Subcutaneous abdominal adipose tissue (tissue), 5 donors: ENCODE results near the gene MALAT1.
A peak's percentile ranks its signal among the peaks of the same experiment; 100 is the strongest.
"Not testable (repeated sequence)": the region's sequence is repeated elsewhere in the genome, so short reads cannot be mapped to it uniquely, and the experiment has no call there.

ENCODE experiments used
- H3K27ac ChIP-seq: one replicate; pipeline ENCODE4 v1.7.0; 2013; ENCODE audit warnings: low read depth, mild to moderate bottlenecking, inconsistent platforms, low read length, moderate library complexity
- H3K27me3 ChIP-seq, 5 donors: one replicate each; pipeline ENCODE4 v1.7.0; 2013; ENCODE audit warnings: low read length in 5 of 5, inconsistent platforms in 1 of 5; ENCODE audit not compliant: control insufficient read depth in 5 of 5, insufficient read depth in 4 of 5
- H3K36me3 ChIP-seq, 5 donors: one replicate each; pipeline ENCODE4 v1.7.0; 2013; ENCODE audit warnings: low read length in 5 of 5; ENCODE audit not compliant: control insufficient read depth in 5 of 5, insufficient read depth in 5 of 5
- H3K4me1 ChIP-seq, 5 donors: one replicate each; pipeline ENCODE4 v1.7.0; 2013; ENCODE audit warnings: low read length in 5 of 5, mild to moderate bottlenecking in 3 of 5, moderate library complexity in 1 of 5; ENCODE audit not compliant: control insufficient read depth in 5 of 5, insufficient read depth in 5 of 5
- H3K4me3 ChIP-seq, 5 donors: one replicate each; pipeline ENCODE4 v1.7.0; 2013; ENCODE audit warnings: low read length in 5 of 5, low read depth in 1 of 5
- H3K9ac ChIP-seq, 5 donors: one replicate each; pipeline ENCODE4 v1.7.0; 2013; ENCODE audit warnings: low read length in 5 of 5, mild to moderate bottlenecking in 4 of 5, moderate library complexity in 3 of 5
- H3K9me3 ChIP-seq, 5 donors: one replicate each; pipeline ENCODE4 v1.7.0; 2013; ENCODE audit warnings: low read length in 5 of 5; ENCODE audit not compliant: control insufficient read depth in 5 of 5
- donor health status: healthy.
- donor health status: healthy.
- donor health status: healthy.
- donor health status: healthy.
- donor health status: healthy.

The MALAT1 gene

DNA sequence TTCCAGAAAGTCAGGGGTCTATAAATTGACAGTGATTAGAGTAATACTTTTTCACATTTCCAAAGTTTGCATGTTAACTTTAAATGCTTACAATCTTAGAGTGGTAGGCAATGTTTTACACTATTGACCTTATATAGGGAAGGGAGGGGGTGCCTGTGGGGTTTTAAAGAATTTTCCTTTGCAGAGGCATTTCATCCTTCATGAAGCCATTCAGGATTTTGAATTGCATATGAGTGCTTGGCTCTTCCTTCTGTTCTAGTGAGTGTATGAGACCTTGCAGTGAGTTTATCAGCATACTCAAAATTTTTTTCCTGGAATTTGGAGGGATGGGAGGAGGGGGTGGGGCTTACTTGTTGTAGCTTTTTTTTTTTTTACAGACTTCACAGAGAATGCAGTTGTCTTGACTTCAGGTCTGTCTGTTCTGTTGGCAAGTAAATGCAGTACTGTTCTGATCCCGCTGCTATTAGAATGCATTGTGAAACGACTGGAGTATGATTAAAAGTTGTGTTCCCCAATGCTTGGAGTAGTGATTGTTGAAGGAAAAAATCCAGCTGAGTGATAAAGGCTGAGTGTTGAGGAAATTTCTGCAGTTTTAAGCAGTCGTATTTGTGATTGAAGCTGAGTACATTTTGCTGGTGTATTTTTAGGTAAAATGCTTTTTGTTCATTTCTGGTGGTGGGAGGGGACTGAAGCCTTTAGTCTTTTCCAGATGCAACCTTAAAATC lies 5.3 kb downstream of the MALAT1 start:
- no peaks in the 10 kb centered on the region for H3K9me3 ChIP-seq
- H3K9ac ChIP-seq: peak overlapping the region; percentile 63 to 100 (median 100)
- peak overlapping the region; percentile 82 to 100 (median 100) for H3K4me3 ChIP-seq
- peaks cover 42 to 65% (median 51%) of the 10 kb centered on the region in 5 donors for H3K36me3 ChIP-seq
- H3K4me1 ChIP-seq: peaks cover 5 to 53% (median 41%) of the 10 kb centered on the region in 5 donors
- peak overlapping the region; percentile 99 for H3K27ac ChIP-seq
- H3K27me3 ChIP-seq: no peaks in the 10 kb centered on the region

DNA sequence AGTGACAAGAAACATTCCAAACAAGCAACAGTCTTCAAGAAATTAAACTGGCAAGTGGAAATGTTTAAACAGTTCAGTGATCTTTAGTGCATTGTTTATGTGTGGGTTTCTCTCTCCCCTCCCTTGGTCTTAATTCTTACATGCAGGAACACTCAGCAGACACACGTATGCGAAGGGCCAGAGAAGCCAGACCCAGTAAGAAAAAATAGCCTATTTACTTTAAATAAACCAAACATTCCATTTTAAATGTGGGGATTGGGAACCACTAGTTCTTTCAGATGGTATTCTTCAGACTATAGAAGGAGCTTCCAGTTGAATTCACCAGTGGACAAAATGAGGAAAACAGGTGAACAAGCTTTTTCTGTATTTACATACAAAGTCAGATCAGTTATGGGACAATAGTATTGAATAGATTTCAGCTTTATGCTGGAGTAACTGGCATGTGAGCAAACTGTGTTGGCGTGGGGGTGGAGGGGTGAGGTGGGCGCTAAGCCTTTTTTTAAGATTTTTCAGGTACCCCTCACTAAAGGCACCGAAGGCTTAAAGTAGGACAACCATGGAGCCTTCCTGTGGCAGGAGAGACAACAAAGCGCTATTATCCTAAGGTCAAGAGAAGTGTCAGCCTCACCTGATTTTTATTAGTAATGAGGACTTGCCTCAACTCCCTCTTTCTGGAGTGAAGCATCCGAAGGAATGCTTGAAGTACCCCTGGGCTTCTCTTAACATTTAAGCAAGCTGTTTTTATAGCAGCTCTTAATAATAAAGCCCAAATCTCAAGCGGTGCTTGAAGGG lies 6.0 kb downstream of the MALAT1 start:
- H3K9ac ChIP-seq: peak overlapping the region; percentile 63 to 100 (median 100)
- H3K4me3 ChIP-seq: peak overlapping the region; percentile 82 to 100 (median 100)
- peaks cover 5 to 53% (median 41%) of the 10 kb centered on the region in 5 donors for H3K4me1 ChIP-seq
- no peaks in the 10 kb centered on the region for H3K27me3 ChIP-seq
- H3K9me3 ChIP-seq: no peaks in the 10 kb centered on the region
- peaks cover 42 to 65% (median 51%) of the 10 kb centered on the region in 5 donors for H3K36me3 ChIP-seq
- H3K27ac ChIP-seq: peak overlapping the region; percentile 99

DNA sequence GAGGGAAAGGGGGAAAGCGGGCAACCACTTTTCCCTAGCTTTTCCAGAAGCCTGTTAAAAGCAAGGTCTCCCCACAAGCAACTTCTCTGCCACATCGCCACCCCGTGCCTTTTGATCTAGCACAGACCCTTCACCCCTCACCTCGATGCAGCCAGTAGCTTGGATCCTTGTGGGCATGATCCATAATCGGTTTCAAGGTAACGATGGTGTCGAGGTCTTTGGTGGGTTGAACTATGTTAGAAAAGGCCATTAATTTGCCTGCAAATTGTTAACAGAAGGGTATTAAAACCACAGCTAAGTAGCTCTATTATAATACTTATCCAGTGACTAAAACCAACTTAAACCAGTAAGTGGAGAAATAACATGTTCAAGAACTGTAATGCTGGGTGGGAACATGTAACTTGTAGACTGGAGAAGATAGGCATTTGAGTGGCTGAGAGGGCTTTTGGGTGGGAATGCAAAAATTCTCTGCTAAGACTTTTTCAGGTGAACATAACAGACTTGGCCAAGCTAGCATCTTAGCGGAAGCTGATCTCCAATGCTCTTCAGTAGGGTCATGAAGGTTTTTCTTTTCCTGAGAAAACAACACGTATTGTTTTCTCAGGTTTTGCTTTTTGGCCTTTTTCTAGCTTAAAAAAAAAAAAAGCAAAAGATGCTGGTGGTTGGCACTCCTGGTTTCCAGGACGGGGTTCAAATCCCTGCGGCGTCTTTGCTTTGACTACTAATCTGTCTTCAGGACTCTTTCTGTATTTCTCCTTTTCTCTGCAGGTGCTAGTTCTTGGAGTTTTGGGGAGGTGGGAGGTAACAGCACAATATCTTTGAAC lies 6.8 kb downstream of the MALAT1 start:
- Histone ChIP-seq H3K9me3 (no peaks in the 10 kb centered on the region), H3K4me1 (peaks cover 5 to 58% (median 41%) of the 10 kb centered on the region in 5 donors), H3K36me3 (peaks cover 42 to 61% (median 51%) of the 10 kb centered on the region in 5 donors), H3K9ac (peak overlapping the region; percentile 12 to 100 (median 100)), H3K27ac (peak overlapping the region; percentile 99), H3K4me3 (peak overlapping the region; percentile 82 to 100 (median 100)), H3K27me3 (no peaks in the 10 kb centered on the region)

DNA sequence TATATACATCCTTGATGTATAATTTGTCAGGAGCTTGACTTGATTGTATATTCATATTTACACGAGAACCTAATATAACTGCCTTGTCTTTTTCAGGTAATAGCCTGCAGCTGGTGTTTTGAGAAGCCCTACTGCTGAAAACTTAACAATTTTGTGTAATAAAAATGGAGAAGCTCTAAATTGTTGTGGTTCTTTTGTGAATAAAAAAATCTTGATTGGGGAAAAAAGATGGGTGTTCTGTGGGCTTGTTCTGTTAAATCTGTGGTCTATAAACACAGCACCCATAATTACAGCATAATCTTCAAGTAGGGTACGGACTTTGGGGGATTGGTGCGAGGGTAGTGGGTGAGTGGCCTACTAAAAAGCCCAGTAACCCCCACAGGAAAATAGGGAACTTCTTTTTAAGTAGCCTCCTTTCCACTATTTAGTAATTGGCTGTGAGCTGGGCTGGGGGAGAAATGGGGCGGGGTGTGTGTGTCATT lies 7.5 kb downstream of the MALAT1 start:
- Histone ChIP-seq H3K4me3 (peak overlapping the region; percentile 82 to 100 (median 100)), H3K27ac (peak overlapping the region; percentile 99), H3K9ac (peak overlapping the region in 4 of 5 donors; percentile 26 to 100 (median 100)), H3K4me1 (peaks cover 5 to 58% (median 41%) of the 10 kb centered on the region in 5 donors), H3K36me3 (peaks cover 42 to 55% (median 49%) of the 10 kb centered on the region in 5 donors), H3K27me3 (no peaks in the 10 kb centered on the region), H3K9me3 (no peaks in the 10 kb centered on the region)

DNA sequence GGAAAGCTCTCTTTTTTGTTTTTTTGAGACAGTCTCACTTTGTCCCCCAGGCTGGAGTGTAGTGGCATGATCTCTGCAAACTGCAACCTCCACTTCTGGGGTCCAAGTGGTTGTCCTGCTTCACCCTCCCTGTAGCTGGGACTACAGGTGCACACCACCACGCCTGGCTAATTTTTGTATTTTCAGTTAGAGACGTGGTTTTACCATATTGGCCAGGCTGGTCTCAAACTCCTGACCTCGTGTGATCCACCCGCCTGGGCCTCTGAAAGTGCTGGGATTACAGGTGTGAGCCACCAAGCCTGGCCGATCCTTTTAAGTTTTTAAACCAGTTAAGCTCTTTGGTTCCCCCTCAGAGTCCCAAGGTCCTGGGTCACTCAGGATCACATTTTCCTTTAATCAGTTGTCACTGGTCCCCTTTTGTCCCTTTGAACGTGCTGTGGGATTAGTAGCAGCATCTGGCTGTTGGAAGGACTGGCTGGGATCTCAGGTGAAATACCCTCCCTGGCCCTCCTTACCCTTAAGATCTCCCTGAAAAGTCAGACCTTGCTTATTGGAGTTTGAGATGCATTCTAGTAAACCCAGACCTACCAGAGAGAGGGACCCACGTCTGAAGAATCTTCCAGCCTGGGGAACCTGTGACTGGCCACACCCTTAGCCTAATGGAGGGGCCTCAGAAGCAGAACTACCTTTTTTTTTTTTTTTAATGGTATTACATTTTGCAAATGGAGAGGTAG lies 8.1 kb downstream of the MALAT1 start:
- peak overlapping the region; percentile 37 to 100 (median 98) for H3K4me3 ChIP-seq
- peaks cover 38 to 49% (median 43%) of the 10 kb centered on the region in 5 donors for H3K36me3 ChIP-seq
- peak overlapping the region; percentile 99 for H3K27ac ChIP-seq
- H3K9ac ChIP-seq: peak overlapping the region in 4 of 5 donors; percentile 21 to 100 (median 48)
- H3K9me3 ChIP-seq: no peaks in the 10 kb centered on the region
- no peaks in the 10 kb centered on the region for H3K27me3 ChIP-seq
- peaks cover 5 to 57% (median 41%) of the 10 kb centered on the region in 5 donors for H3K4me1 ChIP-seq

DNA sequence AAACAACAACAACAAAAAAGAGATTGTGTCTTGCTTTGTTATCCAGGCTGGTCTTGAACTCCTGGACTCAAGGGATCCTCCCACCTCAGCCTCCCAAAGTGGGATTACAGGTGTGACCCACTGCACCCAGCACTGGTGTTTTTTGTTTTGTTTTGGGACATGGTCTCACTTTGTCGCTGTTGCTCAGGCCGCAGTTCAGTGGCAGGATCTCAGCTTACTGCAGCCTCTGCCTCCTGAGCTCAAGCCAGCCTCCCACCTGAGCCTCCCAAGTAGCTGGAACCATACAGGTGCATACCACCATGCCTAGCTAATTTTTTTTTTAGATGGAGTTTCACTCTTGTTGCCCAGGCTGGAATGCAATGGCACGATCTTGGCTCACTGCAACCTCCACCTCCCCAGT lies 13.5 kb downstream of the MALAT1 start:
- not testable (repeated sequence) for H3K27ac ChIP-seq, H3K36me3 ChIP-seq, H3K27me3 ChIP-seq, H3K9ac ChIP-seq, H3K9me3 ChIP-seq, H3K4me3 ChIP-seq
- H3K4me1 ChIP-seq: peaks cover 0 to 10% (median 4%) of the 10 kb centered on the region in 5 donors

DNA sequence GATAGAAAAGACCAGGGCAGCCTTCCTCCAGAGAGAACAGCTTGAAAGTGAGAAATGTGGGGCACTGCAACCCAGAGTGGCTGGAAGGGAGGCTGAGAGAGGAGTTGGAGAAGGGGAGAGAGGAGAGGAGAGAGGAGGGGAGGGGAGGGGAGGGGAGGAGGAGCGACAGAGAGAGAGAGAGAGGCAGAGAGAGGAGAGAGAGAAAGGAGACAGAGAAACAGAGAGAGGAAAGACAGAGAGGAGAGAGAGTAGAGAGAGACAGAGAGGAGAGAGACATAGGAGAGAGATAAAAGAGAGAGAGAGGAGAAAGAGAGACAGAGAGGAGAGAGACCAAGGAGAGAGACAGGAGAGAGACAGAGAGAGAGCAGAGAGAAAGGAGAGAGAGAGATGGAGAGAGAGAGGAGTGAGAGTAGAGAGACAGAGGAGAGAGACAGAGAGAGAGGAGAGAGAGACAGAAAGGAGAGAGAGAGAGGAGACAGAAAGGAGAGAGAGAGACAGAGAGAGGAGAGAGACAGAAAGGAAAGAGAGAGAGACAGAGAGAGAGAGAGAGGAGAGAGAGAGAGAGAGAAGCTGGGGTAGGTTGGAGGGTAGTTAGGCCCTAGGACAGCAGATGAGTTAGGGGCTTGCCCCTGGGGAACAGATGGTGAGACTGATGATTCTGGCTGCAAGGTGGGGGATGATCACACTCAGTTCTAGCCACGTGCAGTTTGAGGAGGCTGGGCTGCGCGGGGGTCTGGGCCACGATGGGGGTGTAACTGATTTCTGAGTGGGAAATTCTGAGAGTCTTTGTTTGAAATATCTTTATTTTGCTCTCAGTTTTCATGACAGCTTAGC lies 17.5 kb downstream of the MALAT1 start:
- no peak overlapping the region for H3K9ac ChIP-seq

DNA sequence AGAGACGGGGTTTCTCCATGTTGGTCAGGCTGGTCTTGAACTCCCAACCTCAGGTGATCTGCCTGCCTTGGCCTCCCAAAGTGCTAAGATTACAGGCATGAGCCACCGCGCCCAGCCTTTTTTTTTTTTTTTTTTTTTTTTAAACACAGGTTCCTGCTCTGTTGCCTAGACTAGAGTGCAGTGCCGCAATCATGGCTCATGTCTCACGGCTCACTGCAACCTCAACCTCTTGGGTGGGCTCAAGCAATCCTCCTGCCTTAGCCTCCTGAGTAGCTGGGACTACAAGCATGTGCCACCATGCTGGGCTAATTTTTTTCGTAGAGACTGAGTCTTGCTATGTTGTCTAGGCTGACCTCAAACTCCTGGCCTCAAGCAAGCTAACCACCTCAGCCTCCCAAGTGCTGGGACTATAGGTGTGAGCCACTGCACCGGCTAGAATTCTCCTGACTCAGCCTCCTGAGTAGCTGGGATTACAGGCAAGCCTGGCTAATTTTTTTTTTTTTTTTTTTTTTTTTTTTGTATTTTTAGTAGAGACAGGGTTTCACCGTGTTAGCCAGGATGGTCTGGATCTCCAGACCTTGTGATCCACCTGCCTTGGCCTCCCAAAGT lies 20.2 kb downstream of the MALAT1 start:
- not testable (repeated sequence) for H3K27me3 ChIP-seq, H3K4me1 ChIP-seq, H3K9ac ChIP-seq, H3K27ac ChIP-seq, H3K36me3 ChIP-seq, H3K4me3 ChIP-seq, H3K9me3 ChIP-seq

More for the DNA sequence above, 17.5 kb downstream of the MALAT1 start:
- no peak overlapping the region for H3K4me3 ChIP-seq
- H3K9me3 ChIP-seq: no peaks in the 10 kb centered on the region
- no peak overlapping the region for H3K27ac ChIP-seq
- no peaks in the 10 kb centered on the region for H3K36me3 ChIP-seq
- no peaks in the 10 kb centered on the region for H3K4me1 ChIP-seq
- no peaks in the 10 kb centered on the region for H3K27me3 ChIP-seq
